IMR-90 (cell line): ENCODE results near the gene PPDPF. TPM values are rescaled to one million over a fixed set of nuclear protein-coding genes. Genes with fewer than 3 reads are reported as not detected.

Experiments
- ATAC-seq: fragments of 200-7000 bp; cut with Tn5 transposase; 2 replicates; pipeline ENCODE4 v1.9.1; 2020; ENCODE audit warnings: low read depth, mild to moderate bottlenecking, moderate library complexity
- BruUV-seq: library from RNA; stranded (reverse); fragments of 400-500 nt; replicated peaks from 2 replicates; lab custom pipeline; 2021; lab: Mats Ljungman, UMichigan
- CTCF ChIA-PET: fragments of 300-600 bp; formaldehyde crosslinking; extraction: SDS; loops from one replicate; lab custom pipeline; 2021; ENCODE audit warnings: antibody characterized with exemption; lab: Yijun Ruan, JAX
- POLR2A ChIA-PET: fragments of 300-600 bp; sonication (Branson Sonifier 250); formaldehyde crosslinking; loops from one replicate; lab custom pipeline; 2022; ENCODE audit warnings: antibody characterized with exemption; ENCODE audit not compliant: unreplicated experiment; lab: Charles Lee
- DNase-seq: peaks from one replicate; pipeline ENCODE4 v3.0.0; 2013
- H2AFZ ChIP-seq: replicated peaks from 2 replicates; pipeline ENCODE3; 2013; ENCODE audit warnings: low read length, mild to moderate bottlenecking; ENCODE audit not compliant: poor library complexity
- H2AK5ac ChIP-seq: 2 replicates; pipeline ENCODE4 v1.6.1; 2013; ENCODE audit warnings: low read depth, low read length, inconsistent platforms
- H2AK9ac ChIP-seq: replicated peaks from 2 replicates; pipeline ENCODE3; 2013; ENCODE audit warnings: mild to moderate bottlenecking, low read depth, low read length, moderate library complexity; ENCODE audit not compliant: poor library complexity
- H2BK120ac ChIP-seq: 2 replicates; pipeline ENCODE4 v1.6.1; 2013; ENCODE audit warnings: low read depth, low read length, inconsistent platforms
- H2BK15ac ChIP-seq: 3 replicates; pipeline ENCODE4 v1.6.1; 2013; ENCODE audit warnings: low read depth, low read length, inconsistent platforms
- H2BK20ac ChIP-seq: 2 replicates; pipeline ENCODE4 v1.6.1; 2013; ENCODE audit warnings: low read depth, mild to moderate bottlenecking, inconsistent platforms, low read length, moderate library complexity
- H2BK5ac ChIP-seq: 2 replicates; pipeline ENCODE4 v1.6.1; 2013; ENCODE audit warnings: mild to moderate bottlenecking, low read depth, low read length, inconsistent platforms; ENCODE audit not compliant: poor library complexity, severe bottlenecking
- H3K14ac ChIP-seq: replicated peaks from 2 replicates; pipeline ENCODE4 v1.6.1; 2013; ENCODE audit warnings: low read depth, low read length, inconsistent platforms
- H3K18ac ChIP-seq: 2 replicates; pipeline ENCODE4 v1.6.1; 2013; ENCODE audit warnings: low read depth, low read length, control low read depth
- H3K23ac ChIP-seq: 2 replicates; pipeline ENCODE4 v1.6.1; 2013; ENCODE audit warnings: low read depth, low read length, inconsistent platforms
- H3K27ac ChIP-seq: 2 replicates; pipeline ENCODE4 v1.5.1; 2013; ENCODE audit warnings: mild to moderate bottlenecking, control low read depth, low read length; ENCODE audit not compliant: insufficient read depth
- H3K27me3 ChIP-seq: 2 replicates; pipeline ENCODE4 v1.6.1; 2013; ENCODE audit warnings: low read length; ENCODE audit not compliant: control insufficient read depth, insufficient read depth
- H3K36me3 ChIP-seq: 2 replicates; pipeline ENCODE4 v1.6.1; 2013; ENCODE audit warnings: low read length, mixed read lengths; ENCODE audit not compliant: control insufficient read depth, insufficient read depth
- H3K4ac ChIP-seq: 2 replicates; pipeline ENCODE4 v1.6.1; 2013; ENCODE audit warnings: low read depth, low read length, inconsistent platforms
- H3K4me1 ChIP-seq: 2 replicates; pipeline ENCODE4 v1.6.1; 2013; ENCODE audit warnings: low read length, mixed read lengths; ENCODE audit not compliant: control insufficient read depth, insufficient read depth
- H3K4me2 ChIP-seq: 2 replicates; pipeline ENCODE4 v1.6.1; 2013; ENCODE audit warnings: low read depth, mild to moderate bottlenecking, control low read depth, low read length, moderate library complexity
- H3K4me3 ChIP-seq: 2 replicates; pipeline ENCODE4 v1.5.1; 2013; ENCODE audit warnings: low read depth, mild to moderate bottlenecking, control low read depth, low read length, moderate library complexity; ENCODE audit not compliant: insufficient read depth
- H3K56ac ChIP-seq: 2 replicates; pipeline ENCODE4 v1.6.1; 2013; ENCODE audit warnings: low read length, inconsistent platforms; ENCODE audit not compliant: insufficient read depth; ENCODE audit errors: extremely low read depth
- H3K79me1 ChIP-seq, 2 experiments: 2 replicates each; pipeline ENCODE4 v1.6.1; 2013; ENCODE audit warnings: low read length in 2 of 2, inconsistent platforms in 1 of 2, low read depth in 1 of 2
- H3K9ac ChIP-seq: 2 replicates; pipeline ENCODE4 v1.6.1; 2013; ENCODE audit warnings: low read depth, low read length, control low read depth
- H3K9me1 ChIP-seq: 2 replicates; pipeline ENCODE4 v1.6.1; 2013; ENCODE audit warnings: low read length, inconsistent platforms; ENCODE audit not compliant: insufficient read depth
- H3K9me3 ChIP-seq: 2 replicates; pipeline ENCODE4 v1.6.1; 2013; ENCODE audit warnings: low read length; ENCODE audit not compliant: control insufficient read depth, insufficient read depth
- H4K20me1 ChIP-seq: 2 replicates; pipeline ENCODE4 v1.6.1; 2013; ENCODE audit warnings: low read length, inconsistent platforms; ENCODE audit not compliant: insufficient read depth
- H4K5ac ChIP-seq: 2 replicates; pipeline ENCODE4 v1.6.1; 2013; ENCODE audit warnings: mild to moderate bottlenecking, low read depth, low read length, control low read depth
- H4K8ac ChIP-seq, 2 experiments: 2 replicates each; pipeline ENCODE4 v1.6.1; 2013; ENCODE audit warnings: low read depth in 2 of 2, low read length in 2 of 2, control low read depth in 1 of 2, inconsistent platforms in 1 of 2
- H4K91ac ChIP-seq: 2 replicates; pipeline ENCODE4 v1.6.1; 2013; ENCODE audit warnings: low read depth, low read length, inconsistent platforms; ENCODE audit not compliant: insufficient read depth
- BHLHE40 ChIP-seq: fragments of 150-350 bp; IDR thresholded peaks from 2 replicates; pipeline ENCODE4 v1.6.1; 2016; ENCODE audit warnings: mild to moderate bottlenecking, low read depth, low read length
- CEBPB ChIP-seq: IDR thresholded peaks from 2 replicates; pipeline ENCODE4 v1.6.1; 2012; ENCODE audit warnings: low read depth, low read length, improper control_type of control experiment
- CHD1 ChIP-seq: IDR thresholded peaks from 2 replicates; pipeline ENCODE4 v1.6.1; 2012; ENCODE audit warnings: low read depth, low read length, improper control_type of control experiment
- CTCF ChIP-seq: conservative IDR thresholded peaks from 2 replicates; pipeline ENCODE4 v1.5.1; 2012; ENCODE audit warnings: mild to moderate bottlenecking, low read depth, low read length, improper control_type of control experiment
- ELK1 ChIP-seq: fragments of 150-350 bp; IDR thresholded peaks from 2 replicates; pipeline ENCODE4 v1.6.1; 2016; ENCODE audit warnings: low read depth, mild to moderate bottlenecking, low read length, moderate library complexity, borderline replicate concordance
- FOS ChIP-seq: fragments of 150-350 bp; IDR thresholded peaks from 2 replicates; pipeline ENCODE4 v1.6.1; 2016; ENCODE audit warnings: low read depth, low read length
- MAFK ChIP-seq: IDR thresholded peaks from 2 replicates; pipeline ENCODE4 v1.6.1; 2012; ENCODE audit warnings: low read depth, low read length, improper control_type of control experiment
- MAZ ChIP-seq: IDR thresholded peaks from 2 replicates; pipeline ENCODE4 v1.6.1; 2012; ENCODE audit warnings: low read depth, mild to moderate bottlenecking, low read length, improper control_type of control experiment, moderate library complexity, borderline replicate concordance
- MXI1 ChIP-seq: IDR thresholded peaks from 2 replicates; pipeline ENCODE4 v1.6.1; 2012; ENCODE audit warnings: low read depth, mild to moderate bottlenecking, low read length, moderate library complexity, borderline replicate concordance
- NFE2L2 ChIP-seq: fragments of 150-350 bp; IDR thresholded peaks from 2 replicates; pipeline ENCODE4 v1.6.1; 2016; ENCODE audit warnings: low read depth, mild to moderate bottlenecking, low read length
- POLR2A ChIP-seq: IDR thresholded peaks from 2 replicates; pipeline ENCODE4 v1.6.1; 2012; ENCODE audit warnings: mild to moderate bottlenecking, low read depth, low read length
- RAD21 ChIP-seq: IDR thresholded peaks from 2 replicates; pipeline ENCODE4 v1.6.1; 2012; ENCODE audit warnings: low read length, improper control_type of control experiment
- RCOR1 ChIP-seq: IDR thresholded peaks from 2 replicates; pipeline ENCODE4 v1.6.1; 2012; ENCODE audit warnings: mild to moderate bottlenecking, low read length, improper control_type of control experiment; ENCODE audit not compliant: insufficient replicate concordance
- RFX5 ChIP-seq: IDR thresholded peaks from 2 replicates; pipeline ENCODE4 v1.8.0; 2012; ENCODE audit warnings: low read depth, mild to moderate bottlenecking, low read length, moderate library complexity
- SMC3 ChIP-seq: fragments of 150-350 bp; IDR thresholded peaks from 2 replicates; pipeline ENCODE4 v1.6.1; 2016; ENCODE audit warnings: low read depth, mild to moderate bottlenecking, antibody characterized with exemption, low read length, moderate library complexity
- USF2 ChIP-seq: fragments of 150-350 bp; IDR thresholded peaks from 2 replicates; pipeline ENCODE4 v1.6.1; 2017; ENCODE audit warnings: mild to moderate bottlenecking, antibody characterized with exemption, low read length, low read depth
- WGBS, 2 experiments: methylation state at CpG; one replicate each; pipeline versions ENCODE4 v1.1.5 to v1.1.7; 2013; ENCODE audit warnings: missing lambda C conversion rate in 2 of 2; ENCODE audit not compliant: insufficient read length in 1 of 2; ENCODE audit errors: extremely low coverage in 2 of 2; 5-methylcytosine and 5-hydroxymethylcytosine counted together
- dilution Hi-C: fragments of 300-500 bp; cut with HindIII; formaldehyde crosslinking; loops from one replicate; pipeline ENCODE4 v1.14.3; 2018; ENCODE audit warnings: low sequenced_read_pairs; ENCODE audit not compliant: unreplicated experiment
- in situ Hi-C: fragments of 300-500 bp; cut with MboI; formaldehyde crosslinking; loops from 3 replicates; pipeline ENCODE4 v1.14.3; 2019; ENCODE audit warnings: low sequenced_read_pairs, inconsistent platforms, mixed read lengths
- intact Hi-C: fragments of 100-400 bp; cut with micrococcal nuclease; formaldehyde crosslinking; loops from 2 replicates; pipeline ENCODE4 v1.10.0; 2022
- polyA plus RNA-seq, 3 experiments: library from polyadenylated mRNA; depleted of rRNA; stranded (reverse); fragments of >200 nt; gene quantifications; 2 replicates each; pipeline ENCODE4 v1.2.3, GENCODE V29; 2012; ENCODE audit warnings: low replicate concordance in 1 of 3
- total RNA-seq: library from RNA; depleted of rRNA; stranded (reverse); fragments of >200 nt; gene quantifications from 2 replicates; pipeline ENCODE4 v1.2.3, GENCODE V29; 2012

Gene PPDPF
- total and polyA plus RNA-seq, 2 of the 4 experiments (the other 2 are of a cell fraction): 12.9 to 171 TPM

- no peak overlapping the region for H4K91ac ChIP-seq
- H3K9me1 ChIP-seq: no peaks in the 10 kb centered on the region
- H2AK9ac ChIP-seq: no peak overlapping the region
- no peak overlapping the region for H3K4ac ChIP-seq
- H2AFZ ChIP-seq: no peak overlapping the region
- no peak overlapping the region for H3K18ac ChIP-seq
- H4K20me1 ChIP-seq: no peaks in the 10 kb centered on the region
- no peak for DNase-seq
- in situ Hi-C loops: no loop called here
- no peak overlapping the region for H3K4me3 ChIP-seq
- no peak overlapping the region for H2BK20ac ChIP-seq
- H3K79me1 ChIP-seq: no peaks in the 10 kb centered on the region
- ATAC-seq: no peak
- intact Hi-C loops: no loop called here
- ChIA-PET CTCF (no interaction called here), POLR2A (no interaction called here)
- H3K27ac ChIP-seq: no peak overlapping the region
- H2AK5ac ChIP-seq: no peak overlapping the region
- no TSS peak for BruUV-seq
- no peak overlapping the region for H3K14ac ChIP-seq
- dilution Hi-C loops: no loop called here
- WGBS, 2 experiments: 94% methylated on average over 30 of the region's 37 CpGs; no CpG with 5 or more reads in 1 of the 2 experiments
- no peak overlapping the region for H3K9ac ChIP-seq
- no peaks in the 10 kb centered on the region for H3K4me1 ChIP-seq
- no peak overlapping the region for H3K56ac ChIP-seq
- H3K9me3 ChIP-seq: no peaks in the 10 kb centered on the region
- H4K8ac ChIP-seq: no peak overlapping the region
- no peak overlapping the region for H3K23ac ChIP-seq
- H4K5ac ChIP-seq: no peak overlapping the region
- H2BK15ac ChIP-seq: no peak overlapping the region
- no peak overlapping the region for H2BK5ac ChIP-seq
- H3K27me3 ChIP-seq: no peaks in the 10 kb centered on the region
- no peak overlapping the region for H3K4me2 ChIP-seq
- H3K36me3 ChIP-seq: peaks cover 48% of the 10 kb centered on the region
- no peak overlapping the region for H2BK120ac ChIP-seq
- TF ChIP-seq POLR2A: no peak
- TF ChIP-seq MAFK: no peak
- no peak for TF ChIP-seq SMC3
- no peak for TF ChIP-seq ELK1
- TF ChIP-seq USF2: no peak
- no peak for TF ChIP-seq RFX5
- TF ChIP-seq FOS: no peak
- TF ChIP-seq CTCF: no peak
- TF ChIP-seq BHLHE40: no peak
- TF ChIP-seq NFE2L2: no peak
- TF ChIP-seq CHD1: no peak
- TF ChIP-seq RAD21: no peak
- no peak for TF ChIP-seq MAZ
- TF ChIP-seq MXI1: no peak
- no peak for TF ChIP-seq CEBPB
- no peak for TF ChIP-seq RCOR1
Observed at GRCh38 chr20:63567386-63568169, 47.0 kb downstream of the PPDPF start.
